Stimulated activated naive CD8-positive, alpha-beta T cell treated with anti-CD3 and anti-CD28 coated beads, Interleukin-15, amount 100 ng/mL, for 72 hours (primary cell): ENCODE measurements around the gene SCARB2.

Experiments
- ATAC-seq: fragments of 150-1000 bp; cut with Tn5 transposase; 2 replicates; pipeline ENCODE4 v1.10.0; 2021; ENCODE audit warnings: mild to moderate bottlenecking, moderate library complexity
- DNase-seq, 2 donors: peaks; one replicate each; pipeline ENCODE4 v3.0.0; 2021 to 2022
- H3K27ac Mint-ChIP-seq, 2 donors: one replicate each; pipeline ENCODE4 v1.8.0; 2022; ENCODE audit warnings: mild to moderate bottlenecking in 2 of 2, mixed read lengths in 2 of 2, moderate library complexity in 2 of 2
- H3K27me3 Mint-ChIP-seq: one replicate; pipeline ENCODE4 v1.8.0; 2022; ENCODE audit warnings: mixed read lengths
- H3K4me1 Mint-ChIP-seq: one replicate; pipeline ENCODE4 v1.8.0; 2022; ENCODE audit warnings: mild to moderate bottlenecking, mixed read lengths
- H3K4me3 Mint-ChIP-seq, 2 donors: one replicate each; pipeline ENCODE4 v1.8.0; 2022; ENCODE audit warnings: mild to moderate bottlenecking in 2 of 2, mixed read lengths in 2 of 2, moderate library complexity in 1 of 2
- H3K9me3 Mint-ChIP-seq, 2 donors: one replicate each; pipeline ENCODE4 v1.8.0; 2022; ENCODE audit warnings: mixed read lengths in 2 of 2

SCARB2 gene

GRCh38 chr4:76160355-76160754 is 53.3 kb downstream of the SCARB2 start:
- Mint-ChIP-seq H3K4me3 (no peak overlapping the region), H3K4me1 (no peaks in the 10 kb centered on the region), H3K27me3 (no peaks in the 10 kb centered on the region), H3K27ac (no peak overlapping the region), H3K9me3 (peaks cover 0 to 6% of the 10 kb centered on the region in 2 donors)
- no peak for ATAC-seq
- no peak for DNase-seq

GRCh38 chr4:76156635-76157034 is 57.0 kb downstream of the SCARB2 start:
- Mint-ChIP-seq H3K9me3 (peaks cover 0 to 14% of the 10 kb centered on the region in 2 donors), H3K4me3 (no peak overlapping the region), H3K4me1 (no peaks in the 10 kb centered on the region), H3K27ac (no peak overlapping the region), H3K27me3 (no peaks in the 10 kb centered on the region)
- no peak for ATAC-seq
- DNase-seq, result no peak

GRCh38 chr4:76155979-76156378 is 57.6 kb downstream of the SCARB2 start:
- Mint-ChIP-seq H3K4me3 (no peak overlapping the region), H3K9me3 (peaks cover 0 to 14% of the 10 kb centered on the region in 2 donors), H3K27me3 (no peaks in the 10 kb centered on the region), H3K4me1 (no peaks in the 10 kb centered on the region), H3K27ac (no peak overlapping the region)
- no peak for DNase-seq
- ATAC-seq, result no peak

GRCh38 chr4:76153356-76153755 is 60.3 kb downstream of the SCARB2 start:
- peaks cover 0 to 14% of the 10 kb centered on the region in 2 donors for H3K9me3 Mint-ChIP-seq
- DNase-seq, result no peak
- ATAC-seq, result no peak
- H3K27me3 Mint-ChIP-seq, result no peaks in the 10 kb centered on the region
- no peak overlapping the region for H3K4me3 Mint-ChIP-seq
- no peak overlapping the region for H3K27ac Mint-ChIP-seq
- peaks cover 16% of the 10 kb centered on the region for H3K4me1 Mint-ChIP-seq

- Mint-ChIP-seq H3K4me1 (peaks cover 29% of the 10 kb centered on the region), H3K4me3 (peak within 1 kb of the TSS; percentile 92 to 97), H3K9me3 (no peaks in the 10 kb centered on the region), H3K27me3 (no peaks in the 10 kb centered on the region), H3K27ac (peak within 1 kb of the TSS; percentile 93 to 96)
- ATAC-seq (peak; percentile 99), DNase-seq (peak; percentile 97)
These were observed 65.3 kb downstream of the SCARB2 start, which contains the start of gene NUP54 for GRCh38 chr4:76148142-76148865. Gene NUP54, minus strand, starts transcription at chr4:76148397. Its CDS starts 23 bp downstream, at chr4:76148374.

GRCh38 chr4:76147454-76148141 is 66.0 kb downstream of the SCARB2 start:
- Mint-ChIP-seq H3K27ac (peak overlapping the region; percentile 93 to 96), H3K27me3 (no peaks in the 10 kb centered on the region), H3K4me3 (peak overlapping the region; percentile 92 to 97), H3K9me3 (no peaks in the 10 kb centered on the region), H3K4me1 (peaks cover 29% of the 10 kb centered on the region)
- peak; percentile 53 for ATAC-seq
- DNase-seq, result peak in 1 of 2 donors; percentile 52

- Mint-ChIP-seq H3K9me3 (no peaks in the 10 kb centered on the region), H3K27ac (peak overlapping the region in 1 of 2 donors; percentile 79), H3K27me3 (no peaks in the 10 kb centered on the region), H3K4me3 (no peak overlapping the region), H3K4me1 (peaks cover 29% of the 10 kb centered on the region)
- no peak for DNase-seq
- ATAC-seq, result no peak
These were observed 69.1 kb downstream of the SCARB2 start for GRCh38 chr4:76144546-76144945.

- Mint-ChIP-seq H3K4me3 (no peak overlapping the region), H3K4me1 (peaks cover 25% of the 10 kb centered on the region), H3K27me3 (no peaks in the 10 kb centered on the region), H3K9me3 (no peaks in the 10 kb centered on the region), H3K27ac (no peak overlapping the region)
- no peak for ATAC-seq
- DNase-seq, result no peak
These were observed 72.4 kb downstream of the SCARB2 start for GRCh38 chr4:76141241-76141640.

- ATAC-seq, result no peak
- Mint-ChIP-seq H3K4me3 (no peak overlapping the region), H3K27ac (no peak overlapping the region), H3K9me3 (no peaks in the 10 kb centered on the region), H3K27me3 (no peaks in the 10 kb centered on the region), H3K4me1 (no peaks in the 10 kb centered on the region)
- DNase-seq, result no peak
These were observed 85.9 kb downstream of the SCARB2 start for GRCh38 chr4:76127754-76128153.

GRCh38 chr4:76125816-76126215 is 87.8 kb downstream of the SCARB2 start:
- H3K9me3 Mint-ChIP-seq, result no peaks in the 10 kb centered on the region
- ATAC-seq (no peak), DNase-seq (no peak)
- no peaks in the 10 kb centered on the region for H3K27me3 Mint-ChIP-seq
- no peak overlapping the region for H3K4me3 Mint-ChIP-seq
- no peaks in the 10 kb centered on the region for H3K4me1 Mint-ChIP-seq
- peak overlapping the region in 1 of 2 donors; percentile 66 for H3K27ac Mint-ChIP-seq

- Mint-ChIP-seq H3K27me3 (no peaks in the 10 kb centered on the region), H3K4me3 (no peak overlapping the region), H3K9me3 (no peaks in the 10 kb centered on the region)
These were observed 93.4 kb downstream of the SCARB2 start for GRCh38 chr4:76120199-76120598.

GRCh38 chr4:76117536-76117935 is 96.1 kb downstream of the SCARB2 start:
- no peaks in the 10 kb centered on the region for H3K9me3 Mint-ChIP-seq
- DNase-seq (no peak), ATAC-seq (no peak)
- no peak overlapping the region for H3K27ac Mint-ChIP-seq
- H3K4me3 Mint-ChIP-seq, result no peak overlapping the region
- no peaks in the 10 kb centered on the region for H3K27me3 Mint-ChIP-seq
- no peaks in the 10 kb centered on the region for H3K4me1 Mint-ChIP-seq

More at GRCh38 chr4:76120199-76120598, 93.4 kb downstream of the SCARB2 start:
- Mint-ChIP-seq H3K27ac (no peak overlapping the region), H3K4me1 (no peaks in the 10 kb centered on the region)
- ATAC-seq (no peak), DNase-seq (no peak)

GRCh38 chr4:76116821-76117220 is 96.8 kb downstream of the SCARB2 start:
- Mint-ChIP-seq H3K27me3 (no peaks in the 10 kb centered on the region), H3K4me1 (no peaks in the 10 kb centered on the region), H3K4me3 (no peak overlapping the region), H3K9me3 (no peaks in the 10 kb centered on the region), H3K27ac (no peak overlapping the region)
- no peak for DNase-seq
- no peak for ATAC-seq
